OCI-LY7 (cell line): ENCODE data around the gene MANBA.

Experiments used
- CTCF ChIP-seq: fragments of 200-600 bp; sonication (generic); conservative IDR thresholded peaks from 2 replicates; pipeline ENCODE4 v1.5.1; 2014; ENCODE audit warnings: mild to moderate bottlenecking, antibody characterized with exemption, low read length, moderate library complexity, mixed read lengths
- EZH2phosphoT487 ChIP-seq: fragments of 200-600 bp; sonication (generic); IDR thresholded peaks from 2 replicates; pipeline ENCODE4 v1.6.1; 2018; ENCODE audit warnings: low read depth, borderline replicate concordance, mild to moderate bottlenecking, mixed run types, antibody characterized with exemption, low read length, moderate library complexity, mixed read lengths

- TF ChIP-seq CTCF (no peak), EZH2phosphoT487 (no peak)
Observed at GRCh38 chr4:102616636-102617035, 144.1 kb downstream of the MANBA start.
